Endothelial cell of umbilical vein (primary cell): ENCODE results near the gene ZBTB7B. TPM values are rescaled to one million over a fixed set of nuclear protein-coding genes. Genes with fewer than 3 reads are reported as not detected.

Experiments used
- BruUV-seq: library from RNA; stranded (reverse); fragments of 400-500 nt; replicated peaks from 2 replicates; lab custom pipeline; 2021; lab: Mats Ljungman, UMichigan
- CTCF ChIA-PET: fragments of 300-600, 350-600 bp; sonication (Branson Sonifier 250); formaldehyde crosslinking; loops from one replicate; lab custom pipeline; 2021; ENCODE audit warnings: antibody characterized with exemption, inconsistent platforms; lab: Charles Lee
- POLR2A ChIA-PET: fragments of 300-600, 350-600 bp; sonication (Branson Sonifier 250); formaldehyde crosslinking; loops from one replicate; lab custom pipeline; 2021; ENCODE audit warnings: antibody characterized with exemption, inconsistent platforms; lab: Charles Lee
- DNase-seq: peaks from one replicate; pipeline ENCODE4 v3.0.0-alpha.2; 2011; ENCODE audit warnings: low read depth, low spot score
- FAIRE-seq: peaks from 2 replicates; lab custom pipeline; 2011; peaks lifted over from hg19 to GRCh38; lab: Jason Lieb, UNC
- H2AFZ ChIP-seq: 2 replicates; pipeline ENCODE4 v1.6.0; 2012; ENCODE audit warnings: low read depth, low read length, control low read depth, inconsistent platforms
- H3K27ac ChIP-seq: 2 replicates; pipeline ENCODE4 v1.5.1; 2011; ENCODE audit warnings: low read depth, mild to moderate bottlenecking, control low read depth, low read length, moderate library complexity; ENCODE audit not compliant: insufficient read depth
- H3K27me3 ChIP-seq, 2 experiments: 2 replicates each; pipeline versions ENCODE4 v1.6.0 to v1.6.1; 2011; ENCODE audit warnings: low read length in 2 of 2, mixed read lengths in 1 of 2; ENCODE audit not compliant: control insufficient read depth in 2 of 2, insufficient read depth in 2 of 2
- H3K36me3 ChIP-seq, 2 experiments: 2 replicates in 1 of 2; 3 replicates in 1 of 2; pipeline ENCODE4 v1.5.1; 2011; ENCODE audit warnings: low read length in 2 of 2, mild to moderate bottlenecking in 1 of 2, moderate library complexity in 1 of 2; ENCODE audit not compliant: control insufficient read depth in 2 of 2, insufficient read depth in 2 of 2; ENCODE audit errors: extremely low read depth in 1 of 2
- H3K4me1 ChIP-seq: 3 replicates; pipeline ENCODE4 v1.5.1; 2011; ENCODE audit warnings: mild to moderate bottlenecking, low read length; ENCODE audit not compliant: control insufficient read depth, insufficient read depth; ENCODE audit errors: extremely low read depth
- H3K4me2 ChIP-seq: 2 replicates; pipeline ENCODE4 v1.6.1; 2011; ENCODE audit warnings: low read length, control low read depth, mixed read lengths; ENCODE audit not compliant: insufficient read depth
- H3K4me3 ChIP-seq, 3 experiments: fragments of 200-600 bp in 1 of 3; sonication (generic), shearing (Covaris generic) in 1 of 3; replicated peaks in 1 of 3; 2 replicates each; pipeline ENCODE4 v1.5.1; 2011 to 2016; ENCODE audit warnings: control low read depth in 3 of 3, low read length in 3 of 3, mild to moderate bottlenecking in 2 of 3, inconsistent platforms in 1 of 3, low read depth in 1 of 3, moderate library complexity in 1 of 3; ENCODE audit not compliant: insufficient read depth in 1 of 3
- H3K79me2 ChIP-seq: 2 replicates; pipeline ENCODE4 v1.6.0; 2012; ENCODE audit warnings: low read length, inconsistent platforms; ENCODE audit not compliant: control insufficient read depth, insufficient read depth
- H3K9ac ChIP-seq: replicated peaks from 2 replicates; pipeline ENCODE3; 2011; ENCODE audit warnings: low read length, control low read depth; ENCODE audit not compliant: insufficient read depth; ENCODE audit errors: extremely low read depth
- H3K9me1 ChIP-seq: replicated peaks from 3 replicates; pipeline ENCODE4 v1.6.0; 2011; ENCODE audit warnings: mild to moderate bottlenecking, low read length; ENCODE audit not compliant: control insufficient read depth, insufficient read depth; ENCODE audit errors: extremely low read depth
- H3K9me3 ChIP-seq: replicated peaks from 2 replicates; pipeline ENCODE4 v1.5.1; 2012; ENCODE audit warnings: low read length, inconsistent platforms; ENCODE audit not compliant: control insufficient read depth, insufficient read depth
- H4K20me1 ChIP-seq: replicated peaks from 2 replicates; pipeline ENCODE3; 2011; ENCODE audit warnings: mild to moderate bottlenecking, low read length; ENCODE audit not compliant: control insufficient read depth, insufficient read depth; ENCODE audit errors: extremely low read depth
- CTCF ChIP-seq, 2 donors: IDR thresholded peaks; 1 replicate in 1 of 2; 2 replicates in 1 of 2; pipeline ENCODE4 v1.5.1; 2011; ENCODE audit warnings: low read length in 2 of 2, mild to moderate bottlenecking in 2 of 2, moderate library complexity in 2 of 2, control low read depth in 1 of 2, inconsistent platforms in 1 of 2, low read depth in 1 of 2; ENCODE audit not compliant: insufficient read depth in 1 of 2; ENCODE audit errors: extremely low read depth in 1 of 2
- JUN ChIP-seq: IDR thresholded peaks from 2 replicates; pipeline ENCODE4 v1.6.1; 2011; ENCODE audit warnings: borderline replicate concordance, low read depth; ENCODE audit not compliant: insufficient read length, insufficient read depth
- MAX ChIP-seq: IDR thresholded peaks from 2 replicates; pipeline ENCODE4 v1.6.1; 2011; ENCODE audit not compliant: insufficient read depth, insufficient read length
- POLR2A ChIP-seq: IDR thresholded peaks from 2 replicates; pipeline ENCODE4 v1.6.1; 2012; ENCODE audit warnings: low read depth, mild to moderate bottlenecking, control low read depth, low read length
- POLR2AphosphoS5 ChIP-seq: IDR thresholded peaks from 2 replicates; pipeline ENCODE4 v1.6.1; 2012; ENCODE audit warnings: low read depth, mild to moderate bottlenecking, control low read depth, low read length, moderate library complexity; ENCODE audit not compliant: insufficient read depth
- dilution Hi-C: fragments of 300-500 bp; cut with MboI; formaldehyde crosslinking; loops from one replicate; pipeline ENCODE4 v1.15.0; 2019; ENCODE audit warnings: low sequenced_read_pairs; ENCODE audit not compliant: extremely low pct_ligation_motif_present
- intact Hi-C: fragments of 100-400 bp; cut with micrococcal nuclease; formaldehyde crosslinking; loops from one replicate; pipeline ENCODE4 v1.10.0; 2022
- polyA plus RNA-seq, 4 experiments: library from polyadenylated mRNA; depleted of rRNA in 3 of 4; stranded (reverse) in 3 of 4; unstranded in 1 of 4; fragments of >200 nt; gene quantifications; 2 replicates each; pipeline versions ENCODE4 v1.2.1 to v1.2.3, GENCODE V29; 2011 to 2012; ENCODE audit warnings: missing spikeins in 1 of 4
- total RNA-seq: library from RNA; stranded (reverse); gene quantifications from 2 replicates; pipeline ENCODE4 v1.2.3, GENCODE V29; 2021

Gene ZBTB7B
- total and polyA plus RNA-seq, 2 donors (not counting 3 experiments of a cell fraction or from before 2014, with no cell fraction given): 20.0 to 26.2 TPM

GRCh38 chr1:155017946-155018316, 15.3 kb downstream of the ZBTB7B start:
- peak overlapping the region; percentile 34 for H3K9ac ChIP-seq
- no peaks in the 10 kb centered on the region for H3K79me2 ChIP-seq
- no peaks in the 10 kb centered on the region for H3K27me3 ChIP-seq
- TF ChIP-seq JUN (no peak), MAX (no peak), POLR2A (no peak), POLR2AphosphoS5 (no peak), CTCF (IDR thresholded peaks at IDR 0.05; ENCODE audit: extremely low read depth in 1 of 2, insufficient read depth in 1 of 2, low read depth in 1 of 2, low read length in 2 of 2) (no peak)
- H3K36me3 ChIP-seq: peaks cover 0 to 19% of the 10 kb centered on the region in 2 experiments
- dilution Hi-C loops (no loop called here), intact Hi-C loops (loop anchor here (1.0 to 5.0 kb wide), 6 partner anchors 16 to 461 kb away; partner anchors contain the start of genes CKS1B, PYGO2, UBE2Q1 and ZBTB7B)
- no TSS peak for BruUV-seq
- H3K4me2 ChIP-seq: peak overlapping the region; percentile 22
- ChIA-PET POLR2A (interaction anchor here (1.0 to 1.2 kb wide), 2 partner anchors 24 to 47 kb away, joined by 3 read pairs; partner anchors contain the start of genes LENEP and SHC1), CTCF (interaction anchor here (0.6 to 6.4 kb wide), 50 partner anchors 8 to 598 kb away, joined by 3 to 87 read pairs (median 6); partner anchors contain the start of genes ADAM15, DCST1, DCST2 and FLAD1)
- no peak overlapping the region for H3K4me3 ChIP-seq
- no peaks in the 10 kb centered on the region for H3K9me3 ChIP-seq
- DNase-seq: no peak
- peaks cover 9% of the 10 kb centered on the region for H3K4me1 ChIP-seq
- H3K9me1 ChIP-seq: no peaks in the 10 kb centered on the region
- H2AFZ ChIP-seq: no peak overlapping the region
- no peak overlapping the region for H3K27ac ChIP-seq
- no peaks in the 10 kb centered on the region for H4K20me1 ChIP-seq
- FAIRE-seq: no peak
